Loucy (cell line): ENCODE results near the gene CCR5AS.

ENCODE experiments used
- EZH2phosphoT487 ChIP-seq: fragments of 200-600 bp; IDR thresholded peaks from 2 replicates; pipeline ENCODE4 v1.6.1; 2018; ENCODE audit warnings: antibody characterized with exemption, mild to moderate bottlenecking, moderate library complexity, borderline replicate concordance
- TF ChIP-seq, protein P1 (sequence below): fragments of 200-600 bp; sonication (generic); conservative IDR thresholded peaks from 2 replicates; pipeline ENCODE4 v1.5.1; 2014; ENCODE audit warnings: mild to moderate bottlenecking, antibody characterized with exemption, low read length

DNA sequence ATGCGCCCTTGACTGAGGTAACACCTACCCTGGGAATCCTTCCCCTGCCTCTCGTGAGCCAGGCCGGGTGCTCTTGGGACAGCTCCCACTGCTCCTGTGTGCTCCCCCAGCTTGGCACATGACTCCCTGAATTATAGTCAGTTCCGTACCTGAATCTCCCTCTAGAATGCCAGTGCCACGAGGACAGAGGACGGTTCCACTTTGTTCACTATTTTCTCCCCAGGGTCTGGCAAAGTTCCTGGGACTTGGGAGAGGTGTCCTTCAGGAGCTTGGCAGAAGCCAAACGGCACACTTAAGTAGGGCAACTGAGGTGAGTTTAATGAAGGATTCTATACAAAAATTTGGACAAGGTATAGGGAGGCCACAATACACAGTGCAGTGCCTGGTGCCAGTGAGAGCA lies 9.8 kb downstream of the CCR5AS start:
- TF ChIP-seq, protein P1, sequence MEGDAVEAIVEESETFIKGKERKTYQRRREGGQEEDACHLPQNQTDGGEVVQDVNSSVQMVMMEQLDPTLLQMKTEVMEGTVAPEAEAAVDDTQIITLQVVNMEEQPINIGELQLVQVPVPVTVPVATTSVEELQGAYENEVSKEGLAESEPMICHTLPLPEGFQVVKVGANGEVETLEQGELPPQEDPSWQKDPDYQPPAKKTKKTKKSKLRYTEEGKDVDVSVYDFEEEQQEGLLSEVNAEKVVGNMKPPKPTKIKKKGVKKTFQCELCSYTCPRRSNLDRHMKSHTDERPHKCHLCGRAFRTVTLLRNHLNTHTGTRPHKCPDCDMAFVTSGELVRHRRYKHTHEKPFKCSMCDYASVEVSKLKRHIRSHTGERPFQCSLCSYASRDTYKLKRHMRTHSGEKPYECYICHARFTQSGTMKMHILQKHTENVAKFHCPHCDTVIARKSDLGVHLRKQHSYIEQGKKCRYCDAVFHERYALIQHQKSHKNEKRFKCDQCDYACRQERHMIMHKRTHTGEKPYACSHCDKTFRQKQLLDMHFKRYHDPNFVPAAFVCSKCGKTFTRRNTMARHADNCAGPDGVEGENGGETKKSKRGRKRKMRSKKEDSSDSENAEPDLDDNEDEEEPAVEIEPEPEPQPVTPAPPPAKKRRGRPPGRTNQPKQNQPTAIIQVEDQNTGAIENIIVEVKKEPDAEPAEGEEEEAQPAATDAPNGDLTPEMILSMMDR, result no peak
- TF ChIP-seq EZH2phosphoT487, result no peak
